Dendritic cell treated with granulocyte-macrophage colony-stimulating factor and Interleukin-4, amounts not matched to agents 40 ng/mL and 50 ng/mL, for 4 days (primary cell): Measurements from ENCODE around the gene CLEC16A.
"Not testable (repeated sequence)": the region's sequence is repeated elsewhere in the genome, so short reads cannot be mapped to it uniquely, and the experiment has no call there.

ENCODE experiments used
- H3K27ac Mint-ChIP-seq: one replicate; pipeline ENCODE4 v1.8.0; 2022; ENCODE audit warnings: mild to moderate bottlenecking, mixed read lengths
- H3K27me3 Mint-ChIP-seq: one replicate; pipeline ENCODE4 v1.8.0; 2022; ENCODE audit warnings: mild to moderate bottlenecking, mixed read lengths
- H3K36me3 Mint-ChIP-seq: one replicate; pipeline ENCODE4 v1.8.0; 2022; ENCODE audit warnings: low read depth, mixed read lengths
- H3K4me1 Mint-ChIP-seq: one replicate; pipeline ENCODE4 v1.8.0; 2022; ENCODE audit warnings: low read depth, mixed read lengths
- H3K4me3 Mint-ChIP-seq: one replicate; pipeline ENCODE4 v1.8.0; 2022; ENCODE audit warnings: mild to moderate bottlenecking, moderate library complexity, mixed read lengths
- H3K9me3 Mint-ChIP-seq: one replicate; pipeline ENCODE4 v1.8.0; 2022; ENCODE audit warnings: mixed read lengths
- intact Hi-C: fragments of 100-400 bp; cut with micrococcal nuclease; formaldehyde crosslinking; loops from one replicate; pipeline ENCODE4 v1.15.0; 2022

Gene CLEC16A

GRCh38 chr16:10951026-10951425 is 6.7 kb downstream of the CLEC16A start:
- Mint-ChIP-seq H3K4me3 (no peak overlapping the region), H3K27ac (no peak overlapping the region), H3K27me3 (no peaks in the 10 kb centered on the region), H3K36me3 (peaks cover 20% of the 10 kb centered on the region), H3K9me3 (no peaks in the 10 kb centered on the region), H3K4me1 (peaks cover 61% of the 10 kb centered on the region)
- intact Hi-C loops, result no loop called here

DNA sequence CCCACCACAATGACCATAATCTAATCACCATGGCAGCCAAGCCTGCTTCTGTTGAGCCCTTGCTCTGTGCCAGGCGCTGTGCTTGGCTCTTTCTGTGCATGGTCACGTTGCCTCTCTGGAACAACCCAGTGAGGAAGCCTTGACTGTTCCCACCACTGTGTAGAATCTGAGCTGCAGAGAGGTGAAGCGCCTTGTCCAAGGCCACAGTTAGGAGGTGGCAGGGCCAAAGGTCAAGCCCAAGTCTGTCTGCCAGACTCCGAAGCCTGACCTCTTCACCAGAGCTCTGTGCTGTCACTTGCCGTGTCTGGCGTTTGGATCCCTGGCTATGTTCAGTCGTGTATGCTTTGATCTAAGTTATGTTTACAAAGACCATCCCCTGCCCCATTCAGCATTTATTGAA is 10.5 kb downstream of the CLEC16A start:
- Mint-ChIP-seq H3K4me1 (peaks cover 50% of the 10 kb centered on the region), H3K27ac (no peak overlapping the region), H3K36me3 (peaks cover 34% of the 10 kb centered on the region), H3K9me3 (no peaks in the 10 kb centered on the region), H3K27me3 (no peaks in the 10 kb centered on the region), H3K4me3 (no peak overlapping the region)
- intact Hi-C loops, result no loop called here

GRCh38 chr16:10957771-10958482 is 13.6 kb downstream of the CLEC16A start:
- Mint-ChIP-seq H3K27me3 (no peaks in the 10 kb centered on the region), H3K4me1 (peaks cover 42% of the 10 kb centered on the region), H3K27ac (peak overlapping the region; percentile 40), H3K9me3 (no peaks in the 10 kb centered on the region), H3K4me3 (no peak overlapping the region), H3K36me3 (peaks cover 56% of the 10 kb centered on the region)
- intact Hi-C loops, result no loop called here

DNA sequence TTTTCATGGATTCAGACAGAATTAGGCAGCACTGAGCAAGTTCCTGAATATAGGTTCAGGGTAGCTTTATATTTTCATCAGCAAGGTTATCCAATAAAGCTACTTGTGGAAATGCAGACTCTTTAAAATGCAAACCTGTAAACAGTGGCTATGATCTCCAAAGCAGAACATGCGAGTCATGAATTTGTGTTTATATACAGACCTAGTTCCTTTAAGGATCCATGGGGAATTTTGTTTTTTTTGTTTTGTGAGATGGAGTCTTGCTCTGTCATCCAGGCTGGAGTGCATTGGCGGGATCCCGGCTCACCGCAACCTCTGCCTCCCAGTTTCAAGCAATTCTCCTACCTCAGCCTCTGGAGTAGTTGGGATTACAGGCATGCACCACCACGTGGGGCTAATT is 14.8 kb downstream of the CLEC16A start:
- Mint-ChIP-seq H3K9me3 (no peaks in the 10 kb centered on the region), H3K4me3 (no peak overlapping the region), H3K27ac (no peak overlapping the region), H3K27me3 (no peaks in the 10 kb centered on the region), H3K4me1 (peaks cover 44% of the 10 kb centered on the region), H3K36me3 (peaks cover 68% of the 10 kb centered on the region)
- intact Hi-C loops, result no loop called here

GRCh38 chr16:10961231-10961630 is 16.9 kb downstream of the CLEC16A start:
- H3K36me3 Mint-ChIP-seq, result peaks cover 89% of the 10 kb centered on the region
- peaks cover 39% of the 10 kb centered on the region for H3K4me1 Mint-ChIP-seq
- no peaks in the 10 kb centered on the region for H3K27me3 Mint-ChIP-seq
- H3K27ac Mint-ChIP-seq, result no peak overlapping the region
- no peak overlapping the region for H3K4me3 Mint-ChIP-seq
- intact Hi-C loops, result loop anchor here (5.0 to 10.0 kb wide), 3 partner anchors 394 to 761 kb away; no protein-coding TSS in a partner anchor
- no peaks in the 10 kb centered on the region for H3K9me3 Mint-ChIP-seq

- Mint-ChIP-seq H3K9me3 (no peaks in the 10 kb centered on the region), H3K36me3 (peaks cover 78% of the 10 kb centered on the region), H3K4me1 (peaks cover 53% of the 10 kb centered on the region), H3K27ac (peak overlapping the region; percentile 73), H3K4me3 (no peak overlapping the region), H3K27me3 (no peaks in the 10 kb centered on the region)
- intact Hi-C loops, result loop anchor here (5.0 to 10.0 kb wide), 3 partner anchors 391 to 758 kb away; no protein-coding TSS in a partner anchor
These were observed 19.9 kb downstream of the CLEC16A start for GRCh38 chr16:10964039-10964890.

- no peaks in the 10 kb centered on the region for H3K9me3 Mint-ChIP-seq
- peaks cover 58% of the 10 kb centered on the region for H3K4me1 Mint-ChIP-seq
- H3K27ac Mint-ChIP-seq, result no peak overlapping the region
- intact Hi-C loops, result loop anchor here (1.0 to 10.0 kb wide), 4 partner anchors 287 to 757 kb away; no protein-coding TSS in a partner anchor
- peaks cover 77% of the 10 kb centered on the region for H3K36me3 Mint-ChIP-seq
- no peaks in the 10 kb centered on the region for H3K27me3 Mint-ChIP-seq
- no peak overlapping the region for H3K4me3 Mint-ChIP-seq
These were observed 20.5 kb downstream of the CLEC16A start for GRCh38 chr16:10964891-10965326.

DNA sequence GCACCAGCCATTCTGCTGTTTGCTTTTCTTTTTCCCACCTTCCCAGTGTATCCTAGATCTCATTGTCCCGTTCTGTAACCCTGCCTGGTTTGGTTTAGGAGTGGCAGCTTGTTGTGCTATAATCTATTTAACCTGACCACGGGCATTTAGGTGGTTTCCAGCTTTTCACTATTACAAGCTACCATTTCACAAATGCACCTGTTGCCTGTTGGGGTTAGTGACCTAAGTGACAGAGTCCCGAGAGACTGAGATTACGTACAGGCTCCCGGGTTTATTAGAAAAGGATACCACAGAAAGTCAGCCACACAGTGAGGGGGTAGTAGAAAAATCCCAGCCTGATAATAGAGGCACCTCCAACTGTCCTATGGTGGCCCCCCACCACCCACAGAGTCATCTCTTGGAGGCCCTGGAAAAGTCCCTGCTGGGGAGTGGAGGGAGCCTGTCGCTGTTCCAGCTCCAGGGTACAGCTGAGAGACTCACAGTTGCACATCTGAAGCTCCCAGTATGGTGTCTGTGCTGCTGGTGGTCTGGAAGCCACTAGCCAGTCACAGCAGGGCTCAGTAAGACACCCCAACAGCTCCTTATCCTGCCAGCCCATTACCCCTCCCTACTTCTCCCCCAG is 21.2 kb downstream of the CLEC16A start:
- no peak overlapping the region for H3K27ac Mint-ChIP-seq
- peaks cover 77% of the 10 kb centered on the region for H3K36me3 Mint-ChIP-seq
- H3K9me3 Mint-ChIP-seq, result no peaks in the 10 kb centered on the region
- no peaks in the 10 kb centered on the region for H3K27me3 Mint-ChIP-seq
- H3K4me1 Mint-ChIP-seq, result peaks cover 64% of the 10 kb centered on the region
- intact Hi-C loops, result loop anchor here (1.0 to 10.0 kb wide), 2 partner anchors 287 to 389 kb away; no protein-coding TSS in a partner anchor
- no peak overlapping the region for H3K4me3 Mint-ChIP-seq

GRCh38 chr16:10966129-10966528 is 21.8 kb downstream of the CLEC16A start:
- intact Hi-C loops, result loop anchor here (10.0 kb wide), 1 partner anchor 389 kb away; no protein-coding TSS in a partner anchor
- no peaks in the 10 kb centered on the region for H3K27me3 Mint-ChIP-seq
- H3K9me3 Mint-ChIP-seq, result no peaks in the 10 kb centered on the region
- peaks cover 68% of the 10 kb centered on the region for H3K4me1 Mint-ChIP-seq
- peaks cover 77% of the 10 kb centered on the region for H3K36me3 Mint-ChIP-seq
- no peak overlapping the region for H3K27ac Mint-ChIP-seq
- H3K4me3 Mint-ChIP-seq, result no peak overlapping the region

DNA sequence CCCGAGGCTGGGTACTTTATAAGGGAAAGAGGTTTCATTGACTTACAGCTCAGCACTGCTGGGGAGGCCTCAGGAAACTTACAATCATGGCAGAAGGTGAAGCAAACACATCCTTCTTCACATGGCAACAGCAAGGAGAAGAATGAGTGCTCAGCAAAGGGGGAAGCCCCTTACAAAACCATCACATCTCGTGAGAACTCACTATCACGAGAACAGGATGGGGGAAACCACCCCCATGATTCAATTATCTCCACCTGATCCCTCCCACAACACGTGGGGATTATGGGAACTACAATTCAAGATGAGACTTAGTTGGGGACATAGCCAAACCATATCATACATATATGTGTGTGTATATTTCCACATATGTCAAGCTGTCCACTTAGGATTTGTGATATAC is 22.2 kb downstream of the CLEC16A start:
- peaks cover 74% of the 10 kb centered on the region for H3K36me3 Mint-ChIP-seq
- intact Hi-C loops, result loop anchor here (10.0 kb wide), 1 partner anchor 388 kb away; no protein-coding TSS in a partner anchor
- not testable (repeated sequence) for H3K9me3 Mint-ChIP-seq, H3K4me3 Mint-ChIP-seq, H3K27me3 Mint-ChIP-seq
- peaks cover 70% of the 10 kb centered on the region for H3K4me1 Mint-ChIP-seq
- H3K27ac Mint-ChIP-seq, result peak overlapping the region; percentile 76

DNA sequence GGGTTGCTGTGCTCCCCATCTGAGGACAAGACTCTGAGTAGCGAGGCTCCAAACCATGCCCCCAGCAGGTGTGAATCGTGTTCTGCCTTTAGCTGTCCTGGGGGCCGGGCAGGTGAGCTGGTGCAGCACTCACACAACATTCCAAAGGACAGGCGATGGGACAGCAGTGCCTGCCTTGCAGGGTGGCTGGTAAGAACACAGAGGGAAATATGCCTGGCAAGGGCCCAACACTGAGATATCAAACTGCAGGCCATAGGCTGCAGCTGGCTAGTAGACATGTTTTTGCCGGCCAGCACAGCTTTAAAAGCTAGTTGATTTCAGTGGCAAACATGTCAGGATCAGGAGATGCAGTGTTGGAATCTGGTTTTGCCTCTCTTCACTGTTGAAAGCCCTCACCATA is 23.6 kb downstream of the CLEC16A start:
- Mint-ChIP-seq H3K9me3 (no peaks in the 10 kb centered on the region), H3K4me3 (no peak overlapping the region)
- intact Hi-C loops, result loop anchor here (10.0 kb wide), 1 partner anchor 387 kb away; no protein-coding TSS in a partner anchor

GRCh38 chr16:10968498-10968897 is 24.1 kb downstream of the CLEC16A start:
- H3K4me3 Mint-ChIP-seq, result no peak overlapping the region
- peaks cover 87% of the 10 kb centered on the region for H3K4me1 Mint-ChIP-seq
- H3K9me3 Mint-ChIP-seq, result no peaks in the 10 kb centered on the region
- peaks cover 74% of the 10 kb centered on the region for H3K36me3 Mint-ChIP-seq
- no peaks in the 10 kb centered on the region for H3K27me3 Mint-ChIP-seq
- intact Hi-C loops, result loop anchor here (10.0 kb wide), 1 partner anchor 386 kb away; no protein-coding TSS in a partner anchor
- H3K27ac Mint-ChIP-seq, result peak overlapping the region; percentile 76

More for the DNA sequence above, 23.6 kb downstream of the CLEC16A start:
- H3K4me1 Mint-ChIP-seq, result peaks cover 85% of the 10 kb centered on the region
- H3K27ac Mint-ChIP-seq, result peak overlapping the region; percentile 76
- H3K36me3 Mint-ChIP-seq, result peaks cover 74% of the 10 kb centered on the region
- no peaks in the 10 kb centered on the region for H3K27me3 Mint-ChIP-seq

DNA sequence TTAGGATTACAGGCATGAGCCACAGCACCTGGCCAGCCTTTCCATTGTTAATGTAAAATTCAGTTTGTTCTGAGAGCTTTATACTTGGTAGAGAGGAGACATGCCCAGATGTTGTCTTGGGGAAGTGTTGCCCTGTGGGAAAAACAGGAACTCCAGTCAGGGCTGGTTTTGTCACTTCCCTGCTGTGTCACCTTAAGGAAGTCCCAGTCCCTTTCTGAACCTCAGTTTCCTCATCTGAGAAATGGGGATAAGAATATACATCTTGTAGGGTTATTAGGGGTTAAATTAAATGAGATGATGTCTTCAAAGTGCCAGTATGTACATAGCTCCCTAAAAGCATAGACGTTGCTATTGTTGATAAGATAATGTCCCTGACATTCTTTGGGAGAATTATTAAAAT is 25.3 kb downstream of the CLEC16A start:
- H3K4me3 Mint-ChIP-seq, result no peak overlapping the region
- intact Hi-C loops, result loop anchor here (5.0 to 10.0 kb wide), 3 partner anchors 183 to 385 kb away; no protein-coding TSS in a partner anchor
- peaks cover 68% of the 10 kb centered on the region for H3K36me3 Mint-ChIP-seq
- H3K9me3 Mint-ChIP-seq, result no peaks in the 10 kb centered on the region
- peaks cover 76% of the 10 kb centered on the region for H3K4me1 Mint-ChIP-seq
- H3K27me3 Mint-ChIP-seq, result no peaks in the 10 kb centered on the region
- H3K27ac Mint-ChIP-seq, result peak overlapping the region; percentile 76
